Measurements from ENCODE around the gene KPNB1.

DNA sequence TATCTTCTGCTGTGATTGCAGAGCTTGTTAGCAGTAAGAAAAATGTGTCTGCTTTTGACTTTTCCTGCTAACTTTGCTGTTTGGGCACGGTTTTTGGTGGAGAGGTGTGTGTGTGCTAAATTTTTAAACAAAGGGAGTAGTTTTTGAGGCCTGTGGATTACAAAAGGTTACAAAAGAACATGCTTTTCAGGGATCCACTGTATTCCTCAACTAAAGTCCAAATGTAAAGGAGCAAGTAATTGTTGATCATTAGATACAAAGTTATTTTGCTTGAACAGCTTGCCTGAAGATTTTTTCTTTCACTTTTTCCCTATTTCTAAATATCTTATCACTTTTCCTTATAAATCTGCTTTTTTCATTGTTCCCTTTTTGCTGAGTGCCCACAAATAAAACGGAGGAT, 2.0 kb downstream of the KPNB1 start:
- TF ChIP-seq, protein P1, sequence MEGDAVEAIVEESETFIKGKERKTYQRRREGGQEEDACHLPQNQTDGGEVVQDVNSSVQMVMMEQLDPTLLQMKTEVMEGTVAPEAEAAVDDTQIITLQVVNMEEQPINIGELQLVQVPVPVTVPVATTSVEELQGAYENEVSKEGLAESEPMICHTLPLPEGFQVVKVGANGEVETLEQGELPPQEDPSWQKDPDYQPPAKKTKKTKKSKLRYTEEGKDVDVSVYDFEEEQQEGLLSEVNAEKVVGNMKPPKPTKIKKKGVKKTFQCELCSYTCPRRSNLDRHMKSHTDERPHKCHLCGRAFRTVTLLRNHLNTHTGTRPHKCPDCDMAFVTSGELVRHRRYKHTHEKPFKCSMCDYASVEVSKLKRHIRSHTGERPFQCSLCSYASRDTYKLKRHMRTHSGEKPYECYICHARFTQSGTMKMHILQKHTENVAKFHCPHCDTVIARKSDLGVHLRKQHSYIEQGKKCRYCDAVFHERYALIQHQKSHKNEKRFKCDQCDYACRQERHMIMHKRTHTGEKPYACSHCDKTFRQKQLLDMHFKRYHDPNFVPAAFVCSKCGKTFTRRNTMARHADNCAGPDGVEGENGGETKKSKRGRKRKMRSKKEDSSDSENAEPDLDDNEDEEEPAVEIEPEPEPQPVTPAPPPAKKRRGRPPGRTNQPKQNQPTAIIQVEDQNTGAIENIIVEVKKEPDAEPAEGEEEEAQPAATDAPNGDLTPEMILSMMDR (IDR thresholded peaks at IDR 0.05) = no peak
- TF ChIP-seq EP300 (IDR thresholded peaks at IDR 0.05) = no peak
- TF ChIP-seq POLR2AphosphoS5 (IDR thresholded peaks at IDR 0.05) = no peak
